Measurements from ENCODE around the gene TXNL1.

The TXNL1 gene

GRCh38 chr18:56635007-56635406 lies 3.4 kb downstream of the TXNL1 start:
- H3K4me3 ChIP-seq (ENCODE audit: low read depth, low read length), result no peak overlapping the region
- H3K4me1 ChIP-seq, result peaks cover 4% of the 10 kb centered on the region
- no peak overlapping the region for H3K4me2 ChIP-seq (ENCODE audit: low read length)
- no peaks in the 10 kb centered on the region for H3K9me3 ChIP-seq (ENCODE audit: control insufficient read depth, low read length)
- no peak overlapping the region for H3K27ac ChIP-seq
- no peak overlapping the region for H2AFZ ChIP-seq
- TF ChIP-seq CTCF (IDR thresholded peaks at IDR 0.05), result no peak
- H3K36me3 ChIP-seq (ENCODE audit: control insufficient read depth, insufficient read depth, low read length), result no peaks in the 10 kb centered on the region
- no peaks in the 10 kb centered on the region for H3K27me3 ChIP-seq (ENCODE audit: control insufficient read depth, insufficient read depth, low read length)
- no peak overlapping the region for H3K9ac ChIP-seq
- peaks cover 71% of the 10 kb centered on the region for H3K79me2 ChIP-seq

- H3K4me3 ChIP-seq (ENCODE audit: low read depth, low read length), result no peak overlapping the region
- no peaks in the 10 kb centered on the region for H3K9me3 ChIP-seq (ENCODE audit: control insufficient read depth, low read length)
- H3K4me1 ChIP-seq, result no peaks in the 10 kb centered on the region
- peaks cover 68% of the 10 kb centered on the region for H3K79me2 ChIP-seq
- no peak for TF ChIP-seq CTCF (IDR thresholded peaks at IDR 0.05)
- H3K9ac ChIP-seq, result no peak overlapping the region
- no peak overlapping the region for H3K4me2 ChIP-seq (ENCODE audit: low read length)
- no peaks in the 10 kb centered on the region for H3K27me3 ChIP-seq (ENCODE audit: control insufficient read depth, insufficient read depth, low read length)
- no peak overlapping the region for H3K27ac ChIP-seq
- H2AFZ ChIP-seq, result no peak overlapping the region
- H3K36me3 ChIP-seq (ENCODE audit: control insufficient read depth, insufficient read depth, low read length), result no peaks in the 10 kb centered on the region
Measured at GRCh38 chr18:56632070-56633022, 6.0 kb downstream of the TXNL1 start.

- no peaks in the 10 kb centered on the region for H3K27me3 ChIP-seq (ENCODE audit: control insufficient read depth, insufficient read depth, low read length)
- no peak for TF ChIP-seq CTCF (IDR thresholded peaks at IDR 0.05)
- H3K4me3 ChIP-seq (ENCODE audit: low read depth, low read length), result no peak overlapping the region
- no peak overlapping the region for H3K27ac ChIP-seq
- no peaks in the 10 kb centered on the region for H3K4me1 ChIP-seq
- no peak overlapping the region for H2AFZ ChIP-seq
- no peak overlapping the region for H3K4me2 ChIP-seq (ENCODE audit: low read length)
- no peaks in the 10 kb centered on the region for H3K36me3 ChIP-seq (ENCODE audit: control insufficient read depth, insufficient read depth, low read length)
- no peaks in the 10 kb centered on the region for H3K9me3 ChIP-seq (ENCODE audit: control insufficient read depth, low read length)
- no peak overlapping the region for H3K9ac ChIP-seq
- H3K79me2 ChIP-seq, result peaks cover 44% of the 10 kb centered on the region
Measured at GRCh38 chr18:56627991-56628390, 10.4 kb downstream of the TXNL1 start.

GRCh38 chr18:56615738-56616520 lies 22.5 kb downstream of the TXNL1 start:
- H3K79me2 ChIP-seq, result no peaks in the 10 kb centered on the region
- no peaks in the 10 kb centered on the region for H3K4me1 ChIP-seq
- no peak for TF ChIP-seq CTCF (IDR thresholded peaks at IDR 0.05)

More at GRCh38 chr18:56615738-56616520, 22.5 kb downstream of the TXNL1 start:
- Histone ChIP-seq H3K4me3 (ENCODE audit: low read depth, low read length) (no peak overlapping the region), H2AFZ (no peak overlapping the region), H3K9ac (no peak overlapping the region), H3K27me3 (ENCODE audit: control insufficient read depth, insufficient read depth, low read length) (no peaks in the 10 kb centered on the region), H3K4me2 (ENCODE audit: low read length) (no peak overlapping the region), H3K27ac (no peak overlapping the region), H3K36me3 (ENCODE audit: control insufficient read depth, insufficient read depth, low read length) (no peaks in the 10 kb centered on the region), H3K9me3 (ENCODE audit: control insufficient read depth, low read length) (no peaks in the 10 kb centered on the region)
